Measurements from ENCODE around the gene GPT2.

GPT2 gene

GRCh38 chr16:46885960-46886763, 2.0 kb downstream of the GPT2 start:
- TF ChIP-seq CTCF (conservative IDR thresholded peaks at IDR 0.05): no peak
- H3K27ac ChIP-seq: peak overlapping the region; percentile 89; the same call in 1 of the 2 replicates

GRCh38 chr16:46886764-46887523, 2.8 kb downstream of the GPT2 start:
- H3K27ac ChIP-seq: no peak overlapping the region
- no peak for TF ChIP-seq CTCF (conservative IDR thresholded peaks at IDR 0.05)

- no peak overlapping the region for H3K27ac ChIP-seq
- TF ChIP-seq CTCF (conservative IDR thresholded peaks at IDR 0.05): no peak
These were observed 3.3 kb downstream of the GPT2 start for GRCh38 chr16:46887524-46887854.

GRCh38 chr16:46889245-46889941, 5.2 kb downstream of the GPT2 start:
- TF ChIP-seq CTCF (conservative IDR thresholded peaks at IDR 0.05): no peak
- no peak overlapping the region for H3K27ac ChIP-seq

- H3K27ac ChIP-seq: no peak overlapping the region
- TF ChIP-seq CTCF (conservative IDR thresholded peaks at IDR 0.05): no peak
These were observed 5.8 kb downstream of the GPT2 start for GRCh38 chr16:46889942-46890300.

- H3K27ac ChIP-seq: no peak overlapping the region
- no peak for TF ChIP-seq CTCF (conservative IDR thresholded peaks at IDR 0.05)
These were observed 7.7 kb downstream of the GPT2 start for GRCh38 chr16:46891910-46892309.

- peak overlapping the region; percentile 24; the same call in 1 of the 2 replicates for H3K27ac ChIP-seq
- no peak for TF ChIP-seq CTCF (conservative IDR thresholded peaks at IDR 0.05)
These were observed 10.0 kb downstream of the GPT2 start for GRCh38 chr16:46894036-46894672.

Data from VCaP (cell line).